NB4 (cell line): ENCODE data around the gene UGGT1.

Experiments used
- DNase-seq: peaks from one replicate; pipeline ENCODE4 v3.0.0; 2010; ENCODE audit warnings: low read depth
- H3K4me3 ChIP-seq: one replicate; pipeline ENCODE4 v1.5.1; 2011; ENCODE audit warnings: mild to moderate bottlenecking, low read depth, low read length, moderate library complexity
- MYC ChIP-seq: IDR thresholded peaks from 2 replicates; pipeline ENCODE4 v1.6.1; 2011; ENCODE audit warnings: low read depth, low read length
- POLR2A ChIP-seq: IDR thresholded peaks from 2 replicates; pipeline ENCODE4 v1.6.1; 2011; ENCODE audit warnings: mild to moderate bottlenecking; ENCODE audit not compliant: insufficient read length; ENCODE audit errors: extremely low read depth
- TF ChIP-seq, protein P1 (sequence below): IDR thresholded peaks from 2 replicates; pipeline ENCODE4 v1.6.1; 2011; ENCODE audit warnings: low read depth, low read length
- TF ChIP-seq, protein P2 (sequence below): IDR thresholded peaks from one replicate; pipeline ENCODE4 v1.5.1; 2012; ENCODE audit warnings: low read depth, low read length

UGGT1 gene

DNA sequence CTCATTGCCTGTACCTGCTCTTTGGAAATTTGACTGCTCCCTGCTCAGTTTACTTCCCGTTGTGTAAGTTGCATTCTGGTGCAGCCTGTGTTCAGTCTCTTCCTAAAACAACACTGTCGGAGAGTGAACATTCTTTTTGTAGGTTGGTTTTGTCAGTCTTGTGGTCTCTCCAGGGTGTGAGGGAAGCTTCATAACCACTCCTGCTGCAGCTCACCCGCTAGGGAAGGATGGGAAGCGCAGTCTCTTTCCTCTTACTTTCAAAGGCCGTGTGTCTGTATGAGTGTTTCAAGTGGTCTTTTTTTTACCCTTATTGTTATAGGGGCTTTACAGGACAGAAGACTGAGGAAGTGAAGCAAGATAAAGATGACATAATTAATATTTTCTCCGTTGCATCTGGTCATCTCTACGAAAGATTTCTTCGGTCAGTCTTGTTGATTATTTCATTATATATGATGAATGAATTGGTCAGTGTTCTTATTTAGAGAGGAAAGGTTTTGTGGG, 87.2 kb downstream of the UGGT1 start:
- TF ChIP-seq POLR2A (no peak), MYC (no peak)
- TF ChIP-seq, protein P1, sequence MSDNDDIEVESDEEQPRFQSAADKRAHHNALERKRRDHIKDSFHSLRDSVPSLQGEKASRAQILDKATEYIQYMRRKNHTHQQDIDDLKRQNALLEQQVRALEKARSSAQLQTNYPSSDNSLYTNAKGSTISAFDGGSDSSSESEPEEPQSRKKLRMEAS, result no peak
- TF ChIP-seq, protein P2, sequence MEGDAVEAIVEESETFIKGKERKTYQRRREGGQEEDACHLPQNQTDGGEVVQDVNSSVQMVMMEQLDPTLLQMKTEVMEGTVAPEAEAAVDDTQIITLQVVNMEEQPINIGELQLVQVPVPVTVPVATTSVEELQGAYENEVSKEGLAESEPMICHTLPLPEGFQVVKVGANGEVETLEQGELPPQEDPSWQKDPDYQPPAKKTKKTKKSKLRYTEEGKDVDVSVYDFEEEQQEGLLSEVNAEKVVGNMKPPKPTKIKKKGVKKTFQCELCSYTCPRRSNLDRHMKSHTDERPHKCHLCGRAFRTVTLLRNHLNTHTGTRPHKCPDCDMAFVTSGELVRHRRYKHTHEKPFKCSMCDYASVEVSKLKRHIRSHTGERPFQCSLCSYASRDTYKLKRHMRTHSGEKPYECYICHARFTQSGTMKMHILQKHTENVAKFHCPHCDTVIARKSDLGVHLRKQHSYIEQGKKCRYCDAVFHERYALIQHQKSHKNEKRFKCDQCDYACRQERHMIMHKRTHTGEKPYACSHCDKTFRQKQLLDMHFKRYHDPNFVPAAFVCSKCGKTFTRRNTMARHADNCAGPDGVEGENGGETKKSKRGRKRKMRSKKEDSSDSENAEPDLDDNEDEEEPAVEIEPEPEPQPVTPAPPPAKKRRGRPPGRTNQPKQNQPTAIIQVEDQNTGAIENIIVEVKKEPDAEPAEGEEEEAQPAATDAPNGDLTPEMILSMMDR, result no peak
- no peak for DNase-seq

DNA sequence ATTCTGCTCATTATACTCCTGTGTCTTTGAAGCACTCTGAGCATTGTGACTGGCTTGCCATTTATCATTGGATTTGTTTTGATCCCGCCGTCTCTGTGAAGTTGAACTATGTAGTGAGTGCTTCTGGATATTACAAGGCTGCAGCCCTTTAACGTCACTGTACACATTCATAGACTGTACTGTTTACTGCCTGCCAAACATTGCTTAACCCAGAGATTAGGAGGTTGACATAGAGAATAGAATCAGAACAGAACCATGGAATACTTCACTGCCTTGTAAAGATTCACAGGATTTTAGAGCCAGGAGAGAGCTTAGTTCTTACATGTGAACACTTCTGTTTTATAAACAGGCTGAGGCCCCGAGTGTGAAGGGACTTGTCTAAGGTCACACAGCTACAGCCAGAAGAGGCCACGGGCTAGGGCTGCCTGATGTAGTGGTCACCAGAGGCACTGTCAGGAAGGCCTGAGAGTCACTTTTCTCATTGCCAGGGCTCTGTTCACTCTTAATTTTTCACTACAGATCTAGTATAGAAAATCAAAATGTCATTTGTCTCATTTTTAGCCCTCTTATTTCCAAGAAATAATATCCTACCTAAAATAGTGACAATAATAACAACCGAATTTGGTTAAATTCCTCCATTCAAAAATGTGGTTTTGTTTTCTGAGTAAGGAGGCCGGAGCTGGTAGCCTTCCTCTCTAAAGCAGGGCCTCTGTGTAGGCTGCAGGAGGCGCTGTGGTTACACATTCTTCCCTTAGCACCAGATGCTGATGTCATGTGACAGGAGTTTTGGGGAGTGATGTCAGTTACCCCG, 87.9 kb downstream of the UGGT1 start:
- H3K4me3 ChIP-seq, result no peak overlapping the region
- DNase-seq, result peak; percentile 56
- TF ChIP-seq, protein P2, result peak; percentile 73
- TF ChIP-seq POLR2A, result no peak

More for the DNA sequence above, 87.2 kb downstream of the UGGT1 start:
- H3K4me3 ChIP-seq, result no peak overlapping the region

DNA sequence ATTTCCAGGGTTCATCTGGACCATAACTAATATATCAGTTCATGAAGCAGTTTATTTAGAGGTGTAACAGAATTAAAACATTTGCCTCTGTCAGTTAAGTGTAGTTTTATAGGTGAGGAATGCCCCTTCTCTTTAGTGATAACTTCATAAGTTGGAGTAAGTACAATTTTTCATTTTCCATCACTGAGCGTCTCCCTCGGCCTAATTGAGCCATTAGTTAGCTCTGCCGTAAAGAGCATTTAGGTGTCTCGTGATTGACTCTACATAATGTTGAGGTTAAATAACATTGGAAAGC, 88.4 kb downstream of the UGGT1 start:
- DNase-seq, result no peak
- H3K4me3 ChIP-seq, result no peak overlapping the region
- TF ChIP-seq POLR2A, result no peak
- TF ChIP-seq MYC, result no peak

DNA sequence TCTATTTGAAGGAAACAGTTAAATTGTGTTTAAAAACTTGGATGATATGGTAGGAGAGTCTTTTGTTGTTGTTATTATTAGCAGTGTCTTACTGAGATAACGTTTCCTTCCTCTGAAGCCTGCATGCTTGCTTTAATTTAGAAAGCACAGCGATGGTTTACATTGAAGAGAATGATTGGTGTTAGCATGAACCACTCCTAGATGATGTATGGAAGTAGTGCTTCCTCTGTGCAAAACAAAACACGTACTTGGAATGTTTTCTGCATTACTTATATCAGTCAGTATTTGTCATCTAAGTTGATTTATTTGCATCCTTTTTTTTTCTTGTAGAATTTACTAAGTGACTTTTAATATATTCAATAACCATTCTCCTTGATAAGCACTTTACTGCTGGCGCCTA, 89.0 kb downstream of the UGGT1 start:
- H3K4me3 ChIP-seq, result no peak overlapping the region
- DNase-seq, result no peak
- TF ChIP-seq MYC, result no peak
- TF ChIP-seq POLR2A, result no peak
- TF ChIP-seq, protein P1, result no peak
- TF ChIP-seq, protein P2, result no peak

DNA sequence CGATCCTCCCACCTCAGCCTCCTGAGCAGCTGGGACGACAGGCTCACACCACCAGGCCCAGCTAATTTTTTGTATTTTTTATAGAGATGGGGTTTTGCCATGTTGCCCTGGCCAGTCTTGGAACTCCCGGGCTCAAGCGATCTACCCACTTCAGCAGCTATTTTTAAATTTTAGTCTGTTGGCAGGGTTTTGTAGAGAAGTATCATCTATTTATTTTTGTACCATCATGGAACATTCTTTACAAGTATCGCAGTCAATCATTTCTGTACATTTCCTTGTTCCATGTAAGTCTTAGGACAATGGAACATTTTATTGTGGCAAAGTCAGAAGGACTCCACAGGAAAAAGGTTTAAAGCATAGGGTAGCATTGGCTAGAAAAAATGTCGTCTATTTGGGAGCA, 94.6 kb downstream of the UGGT1 start:
- DNase-seq, result no peak
- TF ChIP-seq, protein P2, result no peak
- TF ChIP-seq POLR2A (no peak), MYC (no peak)
- TF ChIP-seq, protein P1, result no peak
- H3K4me3 ChIP-seq, result no peak overlapping the region

DNA sequence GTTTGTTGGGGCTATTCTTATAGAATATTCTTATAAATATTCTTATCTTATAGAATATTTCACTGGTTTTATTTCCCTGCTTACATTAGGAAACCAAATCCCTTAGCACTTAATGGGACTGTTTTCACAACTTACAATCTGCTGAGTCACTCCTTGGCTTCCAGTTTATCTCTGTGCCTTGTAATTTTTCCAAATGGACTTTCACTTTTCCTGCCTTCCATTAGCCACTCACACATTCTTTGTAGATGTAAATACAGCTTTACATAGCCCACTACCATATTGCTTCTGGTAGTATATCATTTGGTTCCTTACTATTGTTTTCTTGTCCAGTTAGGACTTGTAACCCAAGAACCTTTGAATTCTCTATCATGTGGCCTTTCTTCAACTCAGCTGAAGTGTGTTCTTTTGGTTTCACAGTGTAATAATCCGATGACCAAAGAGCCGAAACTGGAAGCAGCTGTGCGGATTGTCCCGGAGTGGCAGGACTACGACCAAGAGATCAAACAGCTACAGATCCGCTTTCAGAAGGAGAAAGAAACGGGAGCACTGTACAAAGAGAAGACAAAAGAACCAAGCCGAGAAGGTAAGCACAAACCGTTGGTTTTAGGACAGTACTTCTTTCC, 96.1 kb downstream of the UGGT1 start:
- H3K4me3 ChIP-seq, result no peak overlapping the region
- TF ChIP-seq MYC (no peak), POLR2A (no peak)
- TF ChIP-seq, protein P1, result no peak
- TF ChIP-seq, protein P2, result no peak
- no peak for DNase-seq
